Sigmoid colon (tissue), 4 donors: ENCODE data around the gene COPG2.

Source experiments
- CTCF ChIP-seq, 4 experiments: fragments of 450-650 bp in 3 of 4; fragments of 200-600 bp in 1 of 4; IDR thresholded peaks; one replicate each; pipeline ENCODE4 v1.5.1; 2016 to 2019; ENCODE audit warnings: antibody characterized with exemption in 4 of 4, mild to moderate bottlenecking in 3 of 4, moderate library complexity in 2 of 4
- EP300 ChIP-seq, 4 donors: sonication (generic); formaldehyde crosslinking; IDR thresholded peaks; one replicate each; pipeline ENCODE4 v1.6.1; 2017; ENCODE audit warnings: antibody characterized with exemption in 4 of 4
- POLR2A ChIP-seq, 2 donors: fragments of 450-650 bp; IDR thresholded peaks; one replicate each; pipeline ENCODE4 v1.6.1; 2016; ENCODE audit warnings: antibody characterized with exemption in 2 of 2, mild to moderate bottlenecking in 2 of 2, moderate library complexity in 2 of 2

- TF ChIP-seq CTCF (IDR thresholded peaks at IDR 0.05): no peak
- TF ChIP-seq POLR2A (IDR thresholded peaks at IDR 0.05): no peak
- TF ChIP-seq EP300 (IDR thresholded peaks at IDR 0.05): no peak
Measured at GRCh38 chr7:130471974-130472373, 196.6 kb downstream of the COPG2 start.
